GM18502 (cell line): ENCODE results near the gene KLHDC9.
A peak's percentile ranks its signal among the peaks of the same experiment; 100 is the strongest.
"Not testable (repeated sequence)": the region's sequence is repeated elsewhere in the genome, so short reads cannot be mapped to it uniquely, and the experiment has no call there.

Experiments used
- ATAC-seq: cut with Tn5 transposase; IDR thresholded peaks from one replicate; pipeline ENCODE4 v1.9.1; 2021; ENCODE audit warnings: mild to moderate bottlenecking; ENCODE audit not compliant: unreplicated experiment, poor library complexity

The KLHDC9 gene

DNA sequence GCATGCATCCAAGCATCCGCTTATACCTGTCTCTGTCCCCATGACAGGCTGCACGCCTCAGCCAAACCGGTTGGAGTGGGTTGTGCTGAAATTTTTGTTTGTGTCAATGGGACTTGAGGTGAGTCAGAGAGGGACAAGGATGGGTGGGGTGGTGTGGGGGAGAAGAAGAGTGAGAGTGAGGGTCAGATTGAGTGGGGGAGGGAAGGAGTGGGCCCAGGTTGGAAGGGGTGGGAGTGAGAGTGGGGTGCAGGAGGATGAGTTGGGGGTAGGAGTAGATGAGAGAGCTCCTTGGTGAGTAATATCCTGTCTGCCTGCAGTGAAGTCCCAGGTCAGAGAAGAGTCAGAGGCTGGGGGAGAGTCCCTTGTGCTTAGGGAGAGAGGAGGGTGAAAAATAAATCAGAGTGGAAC is 5.5 kb upstream of the KLHDC9 start:
- ATAC-seq = no peak

DNA sequence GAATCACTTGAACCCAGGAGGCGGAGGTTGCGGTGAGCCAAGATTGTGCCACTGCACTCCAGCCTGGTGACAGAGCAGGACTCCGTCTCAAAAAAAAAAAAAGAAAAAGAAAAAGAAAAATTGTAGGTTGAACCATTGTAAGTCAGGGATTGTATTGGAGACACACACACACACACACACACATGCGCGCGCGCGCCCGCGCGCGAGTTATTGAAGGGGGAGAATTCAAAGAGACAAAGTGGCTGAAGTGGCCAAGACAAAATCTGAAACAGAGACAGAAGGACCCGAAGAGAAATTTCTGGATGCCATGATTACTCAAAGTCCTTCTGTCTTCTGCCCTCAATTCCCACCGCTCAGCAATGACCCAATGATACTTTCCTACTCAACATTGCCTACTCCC is 3.7 kb upstream of the KLHDC9 start:
- ATAC-seq = no peak

DNA sequence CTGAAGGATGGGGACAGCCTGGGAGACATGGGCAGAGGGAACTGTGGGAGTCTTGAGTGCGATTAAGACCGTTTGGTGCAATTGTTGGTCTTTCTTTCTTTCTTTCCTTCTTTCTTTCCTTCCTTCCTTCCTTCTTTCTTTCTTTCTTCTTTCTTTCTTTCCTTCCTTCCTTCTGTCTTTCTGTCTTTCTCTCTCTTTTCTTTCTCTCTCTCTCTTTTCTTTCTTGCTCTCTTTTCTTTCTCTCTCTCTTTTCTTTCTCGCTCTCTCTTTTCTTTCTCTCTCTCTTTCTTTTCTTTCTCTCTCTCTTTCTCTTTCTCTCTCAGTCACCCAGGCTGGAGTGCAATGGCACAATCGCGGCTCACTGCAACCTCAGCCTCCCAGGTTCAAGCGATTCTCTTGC is 2.9 kb upstream of the KLHDC9 start:
- no peak for ATAC-seq

DNA sequence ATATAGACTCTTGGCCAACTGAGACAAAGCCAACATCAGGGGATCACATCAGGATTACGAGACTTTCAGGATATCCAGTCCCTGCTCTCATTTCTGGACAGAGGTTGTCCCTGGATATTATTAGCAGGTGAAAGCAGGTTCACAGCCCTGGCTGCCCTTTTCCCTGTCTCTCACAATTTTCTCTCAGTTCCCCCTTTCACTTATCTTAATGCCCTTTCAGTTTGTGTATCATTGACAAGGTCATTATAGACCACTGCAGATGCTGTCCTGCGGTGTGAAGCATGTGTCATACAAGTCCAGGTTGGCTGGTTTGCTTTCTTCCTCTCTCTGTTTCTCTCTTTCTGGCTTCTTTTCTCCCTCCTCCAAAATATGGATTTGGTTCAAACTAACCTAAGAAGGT is 2.1 kb upstream of the KLHDC9 start:
- ATAC-seq = no peak

DNA sequence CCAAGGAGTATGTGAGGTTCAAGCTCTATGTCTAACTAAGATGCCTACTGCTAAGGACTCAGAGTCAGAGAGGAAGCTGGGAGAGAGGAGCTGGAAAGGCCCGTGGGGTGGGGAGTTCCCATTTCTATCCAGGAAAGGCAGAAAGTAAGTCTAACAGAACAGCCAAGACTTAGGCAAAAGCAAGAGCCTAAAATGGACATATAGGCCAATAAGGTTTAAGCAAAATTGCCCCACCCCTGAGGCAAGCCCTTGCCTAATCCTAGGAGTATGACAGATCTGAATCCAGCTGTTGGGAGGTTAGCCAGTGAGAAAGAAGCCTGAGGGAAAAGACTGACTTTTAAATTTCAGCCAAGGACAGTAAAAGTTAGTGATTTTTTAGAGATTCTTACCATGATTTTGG is 1.6 kb upstream of the KLHDC9 start:
- no peak for ATAC-seq

DNA sequence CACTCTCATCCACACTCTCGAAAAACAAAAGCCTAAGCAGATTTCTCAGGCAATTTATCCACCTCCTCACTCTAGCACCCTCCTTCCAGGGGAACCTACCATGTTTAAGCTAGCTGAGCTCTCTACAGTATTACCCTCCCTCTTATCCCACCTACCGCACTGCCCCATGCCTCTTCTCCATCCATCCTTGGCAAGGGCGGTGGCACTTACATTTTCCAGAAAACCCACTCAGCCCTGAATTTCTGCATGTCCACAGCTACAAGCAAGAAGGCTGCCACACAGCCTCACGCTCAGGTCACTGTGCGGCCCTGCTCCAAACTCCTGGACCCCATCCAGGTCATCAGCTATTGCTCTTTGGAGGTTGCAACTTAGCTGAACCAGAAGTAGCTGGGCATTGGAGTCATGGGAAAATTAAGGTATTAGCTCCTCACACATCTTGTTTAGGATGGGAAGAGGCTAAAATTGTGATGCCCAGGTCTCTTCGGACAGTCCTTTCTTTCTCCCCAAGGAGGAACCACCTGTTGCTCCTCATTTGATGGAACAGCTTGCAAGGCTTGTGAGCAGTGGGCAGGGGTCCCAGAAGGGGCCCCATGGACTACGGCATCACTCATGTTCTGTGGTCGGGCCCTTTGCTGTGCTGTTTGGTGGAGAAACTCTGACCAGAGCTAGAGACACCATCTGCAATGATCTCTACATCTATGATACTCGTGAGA is 1.1 kb downstream of the KLHDC9 start:
- no peak for ATAC-seq

DNA sequence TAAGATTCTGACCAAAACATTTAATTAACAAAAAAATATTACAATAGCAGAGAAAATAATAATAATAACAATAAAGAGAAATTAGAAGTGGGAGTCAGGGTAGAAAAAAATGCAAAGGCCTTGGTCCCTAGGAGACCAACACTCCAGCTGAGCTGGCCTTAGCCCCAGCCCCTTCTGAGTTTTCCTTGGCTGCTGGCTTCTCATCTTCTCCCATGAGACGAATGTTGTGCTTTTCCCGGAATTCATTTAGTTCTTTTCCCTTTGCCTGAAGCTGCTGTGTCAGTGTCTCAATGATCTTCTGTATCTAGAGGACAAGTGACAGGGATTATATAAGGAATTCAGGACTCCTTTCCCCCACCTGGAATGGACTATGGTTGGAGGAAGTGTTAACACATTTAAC is 2.4 kb downstream of the KLHDC9 start:
- no peak for ATAC-seq

DNA sequence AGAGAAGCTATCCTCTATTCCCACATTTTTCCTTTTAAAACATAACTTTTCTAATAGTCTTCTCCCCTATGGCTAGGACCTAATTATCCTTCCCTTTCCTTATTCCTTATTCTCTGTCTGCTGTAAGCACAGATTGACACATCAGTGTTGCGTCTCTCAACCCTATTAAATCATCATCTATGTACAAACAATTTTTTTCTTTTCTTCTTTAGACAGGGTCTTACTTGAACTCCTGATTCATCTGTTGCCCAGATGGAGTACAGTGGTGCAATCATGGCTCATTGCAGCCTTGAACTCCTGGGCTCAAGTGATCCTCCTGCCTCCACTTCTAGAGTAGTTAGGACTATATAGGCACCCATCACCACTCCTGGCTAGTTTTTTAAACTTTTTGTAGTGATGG is 8.3 kb downstream of the KLHDC9 start:
- ATAC-seq = no peak

DNA sequence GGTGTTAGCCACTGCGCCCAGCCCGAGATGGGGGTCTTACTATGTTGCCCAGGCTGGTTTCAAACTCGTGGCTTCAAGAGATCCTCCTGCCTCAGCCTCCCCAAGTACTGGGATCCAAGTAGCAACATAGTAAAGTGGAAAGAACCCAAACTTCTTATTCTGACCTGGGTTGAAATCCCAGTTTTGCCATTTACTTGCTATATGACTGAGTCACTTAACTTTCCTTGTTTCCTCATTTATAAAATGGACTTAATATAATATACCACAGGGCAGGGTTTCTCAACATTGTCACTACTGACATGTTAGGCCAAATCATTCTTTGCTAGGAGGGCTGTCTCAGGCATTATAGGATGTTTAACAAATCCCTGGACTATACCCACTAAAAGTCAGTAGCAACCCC is 13.0 kb downstream of the KLHDC9 start:
- no peak for ATAC-seq

DNA sequence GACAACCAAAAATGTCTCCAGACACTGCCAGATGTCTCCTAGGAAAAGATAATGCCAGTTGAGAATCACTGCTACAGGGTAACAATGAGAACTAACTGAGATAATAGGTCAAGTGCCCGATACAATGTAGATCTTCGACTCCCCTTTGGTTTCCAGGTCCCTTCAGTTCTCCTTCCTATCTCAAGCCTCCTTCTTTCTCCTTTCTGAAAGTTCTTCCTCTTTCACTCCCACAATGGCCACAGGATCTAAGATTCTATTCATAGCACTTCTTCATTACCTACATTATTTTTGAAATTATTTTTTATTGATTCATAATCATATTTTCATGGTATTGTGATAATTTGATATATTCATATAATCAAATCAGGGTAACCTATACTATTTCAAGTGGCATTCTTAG is 13.4 kb downstream of the KLHDC9 start:
- no peak for ATAC-seq

DNA sequence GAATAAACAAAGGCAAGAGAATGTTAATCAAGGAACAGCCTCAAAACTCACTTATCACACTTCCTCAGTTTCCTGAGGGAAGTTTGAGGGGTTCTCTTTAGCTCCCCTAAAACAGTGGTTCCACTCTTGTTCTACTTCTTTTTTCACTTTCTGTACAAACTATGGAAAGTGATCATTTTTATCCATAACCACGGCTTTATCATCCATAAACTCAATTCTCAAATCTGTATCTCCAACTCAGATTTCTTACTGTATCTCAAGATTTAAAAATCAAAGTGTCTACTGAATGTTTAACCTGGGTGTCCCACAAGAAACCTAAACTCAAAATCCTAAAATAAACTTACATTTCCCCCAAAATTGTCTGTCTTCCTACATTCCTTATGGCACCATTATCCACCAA is 15.8 kb downstream of the KLHDC9 start:
- ATAC-seq = no peak

DNA sequence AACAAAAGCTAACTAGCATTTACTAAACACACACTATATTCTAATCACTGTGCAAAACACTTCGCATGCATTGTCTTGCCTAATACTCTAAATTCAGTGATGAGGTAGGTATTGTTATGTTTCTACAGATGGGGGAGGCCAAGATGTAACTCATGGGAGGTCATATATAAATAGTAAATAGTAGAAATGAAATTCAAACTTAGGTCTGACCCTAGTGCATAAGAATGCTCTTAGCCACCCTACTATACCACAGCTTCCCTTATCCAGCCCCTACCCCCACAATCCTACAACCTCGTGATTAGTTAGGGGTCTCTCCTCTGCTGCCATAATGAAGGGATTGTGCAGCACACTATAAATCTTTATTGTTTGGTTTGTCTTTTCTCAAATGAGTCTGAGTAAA is 16.4 kb downstream of the KLHDC9 start:
- no peak for ATAC-seq

DNA sequence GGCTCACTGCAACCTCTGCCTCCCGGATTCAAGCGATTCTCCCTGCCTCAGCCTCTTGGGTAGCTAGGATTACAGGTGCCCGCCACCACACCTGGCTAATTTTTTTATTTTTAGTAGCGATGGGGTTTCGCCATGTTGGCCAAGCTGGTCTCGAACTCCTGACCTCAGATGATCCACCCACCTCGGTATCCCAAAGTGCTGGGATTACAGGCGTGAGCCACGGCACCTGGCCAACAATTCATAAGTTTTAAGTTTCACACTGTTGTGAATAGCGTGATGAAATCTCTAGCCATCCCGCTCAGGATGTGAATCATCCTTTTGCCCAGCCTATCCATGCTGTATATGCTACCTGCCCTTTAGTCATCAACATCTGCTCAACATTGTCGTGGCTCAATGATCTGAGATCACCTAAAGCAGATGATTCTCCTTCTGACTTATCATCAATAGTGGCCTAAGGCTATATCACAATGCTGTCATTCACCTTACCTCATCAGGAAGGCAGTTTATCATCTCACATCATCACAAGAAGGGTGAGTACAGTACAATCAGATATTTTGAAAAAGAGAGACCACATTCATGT is 17.1 kb downstream of the KLHDC9 start:
- no peak for ATAC-seq

DNA sequence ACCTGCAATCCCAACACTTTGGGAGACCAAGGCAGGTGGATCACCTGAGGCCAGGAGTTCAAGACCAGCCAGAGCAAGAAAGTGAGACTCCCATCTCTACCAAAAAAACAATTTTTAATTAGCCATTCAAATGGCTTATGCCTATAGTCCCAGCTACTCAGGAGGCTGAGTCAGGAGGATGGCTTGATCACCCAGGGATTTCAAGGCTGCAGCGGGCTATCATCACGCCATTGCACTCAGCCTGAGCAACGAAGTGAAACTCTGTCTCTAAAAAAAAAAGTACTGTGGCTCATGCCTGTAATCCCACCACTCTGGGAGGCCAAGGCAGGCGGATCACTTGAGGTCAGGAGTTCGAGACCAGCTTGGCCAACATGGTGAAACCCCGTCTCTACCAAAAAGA is 17.8 kb downstream of the KLHDC9 start:
- ATAC-seq = not testable (repeated sequence)

DNA sequence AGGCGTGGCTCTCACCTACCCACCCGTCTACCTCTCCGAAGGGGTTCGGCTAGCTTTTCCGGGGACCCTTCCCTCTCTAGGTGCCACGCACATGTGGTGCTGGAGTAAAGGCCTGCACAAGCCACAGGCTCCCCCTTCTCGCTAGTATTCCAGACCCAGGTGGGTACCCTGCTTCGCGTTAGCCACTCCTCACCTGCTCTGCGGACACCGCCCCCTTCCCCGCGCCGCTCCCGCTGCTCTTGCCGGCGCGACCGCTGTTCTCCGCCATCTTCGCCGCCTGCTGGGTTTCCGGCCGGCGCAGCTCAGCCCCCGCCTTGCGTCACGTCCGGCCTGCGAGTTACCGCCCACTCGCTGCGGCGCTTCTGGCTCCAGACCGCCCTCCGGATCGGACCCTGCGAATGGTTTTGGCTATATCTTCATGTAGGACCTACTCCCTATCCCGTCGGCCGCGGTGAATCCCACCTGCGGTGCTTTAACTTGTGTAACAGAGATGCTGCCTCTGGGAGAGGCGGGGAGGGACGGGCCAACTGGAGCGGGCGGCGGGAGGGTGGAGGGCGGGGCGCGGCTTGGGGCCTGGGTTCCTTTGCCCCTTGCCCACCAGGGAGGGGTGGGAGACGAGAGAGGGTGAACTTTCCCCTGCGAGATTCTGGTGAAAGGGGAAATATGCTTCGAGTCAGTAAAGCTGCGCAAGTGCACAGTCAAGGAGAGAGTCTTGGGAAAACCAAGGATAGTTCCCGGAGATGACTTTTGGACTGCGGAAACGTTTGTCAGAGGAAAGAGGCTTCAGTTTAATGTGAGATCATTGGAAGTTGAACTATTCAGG is 19.8 kb downstream of the KLHDC9 start, which contains the start of the genes NIT1 and PFDN2:
TSS of gene NIT1 (plus strand) at position 347 of the 823 bp plus-strand sequence. CDS start at position 419, 72 bp downstream.
TSS of gene PFDN2 (minus strand) at position 279 of the 823 bp plus-strand sequence. CDS start at position 268, 11 bp downstream.
- ATAC-seq = peak; percentile 80

DNA sequence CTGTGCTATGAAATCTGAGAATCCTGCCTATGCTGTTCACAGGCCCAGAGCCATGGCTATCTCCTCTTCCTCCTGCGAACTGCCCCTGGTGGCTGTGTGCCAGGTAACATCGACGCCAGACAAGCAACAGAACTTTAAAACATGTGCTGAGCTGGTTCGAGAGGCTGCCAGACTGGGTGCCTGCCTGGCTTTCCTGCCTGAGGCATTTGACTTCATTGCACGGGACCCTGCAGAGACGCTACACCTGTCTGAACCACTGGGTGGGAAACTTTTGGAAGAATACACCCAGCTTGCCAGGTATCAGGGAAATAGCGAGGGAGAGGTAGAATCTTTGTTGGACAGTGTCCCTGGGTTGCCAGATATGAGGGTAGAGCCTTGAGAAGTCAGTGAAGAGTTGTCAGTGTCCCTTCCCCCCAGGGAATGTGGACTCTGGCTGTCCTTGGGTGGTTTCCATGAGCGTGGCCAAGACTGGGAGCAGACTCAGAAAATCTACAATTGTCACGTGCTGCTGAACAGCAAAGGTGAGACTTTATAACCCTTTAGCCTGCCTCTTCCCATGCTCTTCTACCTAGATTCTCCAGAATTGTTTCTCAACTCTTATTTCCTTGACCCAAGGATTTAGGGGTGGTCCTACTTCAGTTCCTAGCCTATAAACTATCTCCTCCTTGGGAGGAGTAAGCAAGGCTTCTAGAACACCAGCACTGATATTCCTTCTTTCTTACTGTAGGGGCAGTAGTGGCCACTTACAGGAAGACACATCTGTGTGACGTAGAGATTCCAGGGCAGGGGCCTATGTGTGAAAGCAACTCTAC is 21.1 kb downstream of the KLHDC9 start:
- ATAC-seq = peak; percentile 58

DNA sequence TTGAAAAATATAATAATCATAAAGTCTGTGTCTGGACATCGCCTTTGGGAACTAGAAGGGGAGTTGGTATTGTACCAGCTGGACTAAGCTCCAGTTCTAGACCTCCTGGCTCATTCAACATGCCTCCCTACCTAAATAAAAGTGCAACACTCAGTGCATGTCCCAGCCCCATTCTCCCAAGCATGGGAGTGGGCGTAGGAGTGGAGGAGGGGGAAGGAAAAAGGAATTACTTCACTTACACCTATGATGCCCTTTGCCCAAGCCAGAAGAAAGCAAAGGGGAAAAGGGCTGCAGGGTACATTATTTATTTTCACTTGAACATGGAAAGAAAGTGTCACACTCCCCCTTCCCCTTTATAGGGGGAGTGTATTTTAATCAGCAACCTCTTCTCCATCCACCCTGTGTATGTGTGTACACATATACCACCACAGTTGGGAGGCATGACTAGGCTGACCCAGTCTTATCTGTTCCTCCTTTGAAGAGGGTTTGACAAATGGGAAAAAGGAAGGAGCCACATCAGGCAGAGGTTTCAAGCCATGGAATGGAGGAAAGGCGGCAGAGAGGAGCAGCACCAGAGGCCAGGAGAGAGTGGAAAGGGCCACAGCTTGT is 23.0 kb downstream of the KLHDC9 start:
- no peak for ATAC-seq

DNA sequence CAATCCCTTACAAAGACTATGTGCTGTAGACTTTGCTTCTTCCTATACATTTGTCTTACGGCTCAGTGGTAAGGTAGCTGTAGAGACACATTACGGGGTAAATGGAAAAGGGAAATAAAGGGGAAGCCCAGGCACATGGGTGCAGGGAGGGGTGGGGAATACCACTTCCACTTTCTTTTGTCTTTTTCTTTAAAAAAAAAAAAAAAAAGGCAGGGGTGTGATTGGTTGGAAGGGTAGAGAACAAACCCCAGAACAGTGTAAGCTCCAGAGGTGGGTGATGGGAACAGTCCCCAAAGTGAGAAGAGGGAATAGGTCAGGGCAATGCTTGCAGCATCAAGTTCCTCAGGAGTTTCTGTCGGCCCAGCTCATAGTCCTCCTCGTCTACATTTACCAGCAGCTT is 23.7 kb downstream of the KLHDC9 start:
- no peak for ATAC-seq

DNA sequence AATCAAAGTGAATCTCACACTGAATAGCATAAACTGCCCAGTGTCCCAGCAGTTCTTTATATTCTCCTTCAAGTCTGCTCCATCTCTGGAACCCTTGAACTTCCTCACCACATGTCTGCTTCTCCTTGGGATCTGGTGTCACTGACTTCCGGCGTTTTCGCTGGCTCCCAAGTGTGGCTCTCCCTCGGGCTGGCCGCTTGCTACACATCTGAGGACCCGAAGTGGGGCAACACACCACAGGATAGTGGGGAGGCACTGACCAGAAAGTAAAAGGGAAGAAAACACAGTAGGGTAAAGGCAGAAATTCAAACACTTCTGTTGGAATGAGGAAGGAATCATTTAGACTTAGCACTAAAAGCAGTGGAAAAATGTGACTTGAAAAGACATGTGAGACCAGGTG is 24.8 kb downstream of the KLHDC9 start:
- no peak for ATAC-seq

DNA sequence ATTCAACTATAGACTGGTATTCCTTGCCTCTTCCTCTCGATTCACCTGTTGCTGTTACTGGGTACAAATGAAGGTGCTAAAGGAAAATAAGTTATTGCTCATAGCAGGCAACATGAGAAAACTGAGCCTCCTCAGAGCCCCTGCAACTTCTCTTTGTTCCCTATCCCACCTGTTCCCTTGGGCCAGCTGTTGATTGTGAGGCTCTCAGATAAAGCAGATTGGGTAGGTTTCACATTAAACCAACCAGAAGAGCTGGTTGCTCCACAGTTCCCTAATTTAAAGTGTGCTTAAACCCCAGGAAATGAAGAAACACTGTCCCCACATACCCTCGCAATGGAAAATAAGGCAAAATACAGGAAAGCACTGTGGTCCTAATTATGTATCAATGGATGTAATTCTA is 29.5 kb downstream of the KLHDC9 start:
- no peak for ATAC-seq
